MCF 10A (cell line): ENCODE results near the gene SIGLEC9. TPM values are rescaled to one million over a fixed set of nuclear protein-coding genes. Genes with fewer than 3 reads are reported as not detected.

Experiments used
- BruUV-seq: library from RNA; stranded (reverse); fragments of 400-500 nt; replicated peaks from 2 replicates; lab custom pipeline; 2021; lab: Mats Ljungman, UMichigan
- CTCF ChIA-PET: fragments of 300-600 bp; sonication (Branson Sonifier 250); formaldehyde crosslinking; extraction: SDS; loops from one replicate; lab custom pipeline; 2021; ENCODE audit warnings: antibody characterized with exemption, inconsistent platforms; lab: Yijun Ruan, JAX
- POLR2A ChIA-PET: fragments of 300-600, 350-650 bp; sonication (Branson Sonifier 250); formaldehyde crosslinking; extraction: SDS; loops from one replicate; lab custom pipeline; 2020; ENCODE audit warnings: antibody characterized with exemption, inconsistent platforms; lab: Yijun Ruan, JAX
- DNase-seq: peaks from one replicate; pipeline ENCODE4 v3.0.0-alpha.2; 2018; ENCODE audit not compliant: unreplicated experiment
- H3K27ac Mint-ChIP-seq: one replicate; pipeline ENCODE4 v1.8.0; 2022; ENCODE audit warnings: mild to moderate bottlenecking, low read depth, mixed read lengths; ENCODE audit not compliant: unreplicated experiment
- H3K27me3 Mint-ChIP-seq: one replicate; pipeline ENCODE4 v1.8.0; 2022; ENCODE audit warnings: mixed read lengths; ENCODE audit not compliant: insufficient read depth, unreplicated experiment
- H3K36me3 Mint-ChIP-seq: one replicate; pipeline ENCODE4 v1.8.0; 2022; ENCODE audit warnings: mild to moderate bottlenecking, moderate library complexity, mixed read lengths; ENCODE audit not compliant: insufficient read depth, unreplicated experiment
- H3K4me1 Mint-ChIP-seq: one replicate; pipeline ENCODE4 v1.8.0; 2022; ENCODE audit warnings: mixed read lengths; ENCODE audit not compliant: insufficient read depth, unreplicated experiment
- H3K4me3 Mint-ChIP-seq: one replicate; pipeline ENCODE4 v1.8.0; 2022; ENCODE audit warnings: mild to moderate bottlenecking, moderate library complexity, mixed read lengths; ENCODE audit not compliant: unreplicated experiment
- H3K9me3 Mint-ChIP-seq: one replicate; pipeline ENCODE4 v1.8.0; 2022; ENCODE audit warnings: mixed read lengths; ENCODE audit not compliant: unreplicated experiment
- CTCF ChIP-seq: fragments of 200-600 bp; IDR thresholded peaks from one replicate; pipeline ENCODE4 v1.8.0; 2022; ENCODE audit warnings: antibody characterized with exemption, mild to moderate bottlenecking; ENCODE audit not compliant: unreplicated experiment
- intact Hi-C: fragments of 100-400 bp; cut with micrococcal nuclease; formaldehyde crosslinking; loops from 2 replicates; pipeline ENCODE4 v1.14.1; 2022
- total RNA-seq: library from RNA; stranded (reverse); gene quantifications from 2 replicates; pipeline ENCODE4 v1.2.3, GENCODE V29; 2022

Gene SIGLEC9
- total RNA-seq, 1 experiment from 2014 or later: not detected

- ChIA-PET POLR2A (no interaction called here), CTCF (interaction anchor here (1.4 to 1.8 kb wide), 2 partner anchors 12 to 15 kb away, joined by 5 to 9 read pairs; no protein-coding TSS in a partner anchor)
- no TSS peak for BruUV-seq
- H3K36me3 Mint-ChIP-seq: no peaks in the 10 kb centered on the region
- intact Hi-C loops: no loop called here
- no peak for TF ChIP-seq CTCF
- H3K27me3 Mint-ChIP-seq: no peaks in the 10 kb centered on the region
- H3K9me3 Mint-ChIP-seq: peaks cover 7% of the 10 kb centered on the region
- no peak for DNase-seq
- H3K4me1 Mint-ChIP-seq: no peaks in the 10 kb centered on the region
- H3K4me3 Mint-ChIP-seq: no peak overlapping the region
- H3K27ac Mint-ChIP-seq: no peak overlapping the region
These were observed 35.0 kb downstream of the SIGLEC9 start for GRCh38 chr19:51159656-51160055.

- Mint-ChIP-seq H3K4me3 (no peak overlapping the region), H3K27ac (no peak overlapping the region), H3K36me3 (no peaks in the 10 kb centered on the region), H3K9me3 (peaks cover 7% of the 10 kb centered on the region), H3K4me1 (no peaks in the 10 kb centered on the region), H3K27me3 (no peaks in the 10 kb centered on the region)
- intact Hi-C loops: no loop called here
- no peak for DNase-seq
- ChIA-PET POLR2A (interaction anchor here (1.1 kb wide), 1 partner anchor 298 kb away, joined by 3 read pairs; no protein-coding TSS in a partner anchor), CTCF (interaction anchor here (0.6 to 1.9 kb wide), 2 partner anchors 31 to 99 kb away, joined by 4 to 7 read pairs; no protein-coding TSS in a partner anchor)
- no peak for TF ChIP-seq CTCF
- no TSS peak for BruUV-seq
These were observed 36.6 kb downstream of the SIGLEC9 start for GRCh38 chr19:51161266-51161665.

GRCh38 chr19:51161867-51162496 is 37.3 kb downstream of the SIGLEC9 start:
- Mint-ChIP-seq H3K27ac (no peak overlapping the region), H3K4me1 (no peaks in the 10 kb centered on the region), H3K36me3 (no peaks in the 10 kb centered on the region), H3K9me3 (peaks cover 7% of the 10 kb centered on the region), H3K27me3 (no peaks in the 10 kb centered on the region), H3K4me3 (no peak overlapping the region)
- intact Hi-C loops: no loop called here
- POLR2A ChIA-PET: interaction anchor here (1.1 kb wide), 1 partner anchor 299 kb away, joined by 3 read pairs; no protein-coding TSS in a partner anchor
- BruUV-seq: no TSS peak
- no peak for TF ChIP-seq CTCF
- no peak for DNase-seq
- CTCF ChIA-PET: interaction anchor here (0.5 to 1.9 kb wide), 4 partner anchors 30 to 495 kb away, joined by 3 to 7 read pairs (median 4); no protein-coding TSS in a partner anchor

- Mint-ChIP-seq H3K27me3 (no peaks in the 10 kb centered on the region), H3K27ac (no peak overlapping the region), H3K4me3 (no peak overlapping the region), H3K9me3 (peaks cover 7% of the 10 kb centered on the region), H3K4me1 (no peaks in the 10 kb centered on the region), H3K36me3 (no peaks in the 10 kb centered on the region)
- no peak for DNase-seq
- intact Hi-C loops: no loop called here
- no TSS peak for BruUV-seq
- ChIA-PET CTCF (interaction anchor here (0.6 kb wide), 2 partner anchors 32 to 375 kb away, joined by 3 read pairs; no protein-coding TSS in a partner anchor), POLR2A (no interaction called here)
- TF ChIP-seq CTCF: no peak
These were observed 38.6 kb downstream of the SIGLEC9 start for GRCh38 chr19:51163257-51163656.
